ENCODE data around the gene AHCTF1.
"Not testable (repeated sequence)": the region's sequence is repeated elsewhere in the genome, so short reads cannot be mapped to it uniquely, and the experiment has no call there.

AHCTF1 gene

GRCh38 chr1:246891105-246891504 lies 40.6 kb downstream of the AHCTF1 start:
- Histone ChIP-seq H3K36me3 (ENCODE audit: insufficient read depth, low read length) (peaks cover 12% of the 10 kb centered on the region), H3K9me3 (ENCODE audit: control insufficient read depth, insufficient read depth, low read length) (no peaks in the 10 kb centered on the region), H3K9ac (ENCODE audit: low read depth, low read length) (no peak overlapping the region), H3K4me1 (ENCODE audit: insufficient read depth, low read length) (no peaks in the 10 kb centered on the region)

GRCh38 chr1:246888522-246888921 lies 43.2 kb downstream of the AHCTF1 start:
- no peaks in the 10 kb centered on the region for H3K4me1 ChIP-seq (ENCODE audit: insufficient read depth, low read length)
- no peaks in the 10 kb centered on the region for H3K9me3 ChIP-seq (ENCODE audit: control insufficient read depth, insufficient read depth, low read length)
- H3K36me3 ChIP-seq (ENCODE audit: insufficient read depth, low read length) = no peaks in the 10 kb centered on the region
- no peak overlapping the region for H3K9ac ChIP-seq (ENCODE audit: low read depth, low read length)

DNA sequence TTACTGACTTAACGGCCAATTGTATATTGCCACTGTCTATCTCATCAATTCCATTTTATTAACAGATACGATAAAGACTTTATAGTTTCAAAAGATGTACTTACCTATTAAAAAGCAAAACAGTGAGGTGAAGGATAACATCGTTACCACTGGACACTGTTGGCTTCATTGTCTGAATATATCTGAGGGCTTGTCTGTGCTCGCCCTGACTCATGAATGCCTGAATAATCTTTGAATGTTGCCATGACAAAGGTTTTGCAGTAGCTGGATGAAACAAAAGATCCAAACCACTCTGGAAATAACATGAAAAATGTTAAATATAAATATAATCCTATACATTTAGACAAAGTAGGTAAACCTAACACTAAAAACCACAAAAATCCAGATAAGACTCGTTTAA lies 46.4 kb downstream of the AHCTF1 start:
- H3K9ac ChIP-seq (ENCODE audit: low read depth, low read length); H3K36me3 ChIP-seq (ENCODE audit: insufficient read depth, low read length); H3K4me1 ChIP-seq (ENCODE audit: insufficient read depth, low read length); H3K9me3 ChIP-seq (ENCODE audit: control insufficient read depth, insufficient read depth, low read length): not testable (repeated sequence)

DNA sequence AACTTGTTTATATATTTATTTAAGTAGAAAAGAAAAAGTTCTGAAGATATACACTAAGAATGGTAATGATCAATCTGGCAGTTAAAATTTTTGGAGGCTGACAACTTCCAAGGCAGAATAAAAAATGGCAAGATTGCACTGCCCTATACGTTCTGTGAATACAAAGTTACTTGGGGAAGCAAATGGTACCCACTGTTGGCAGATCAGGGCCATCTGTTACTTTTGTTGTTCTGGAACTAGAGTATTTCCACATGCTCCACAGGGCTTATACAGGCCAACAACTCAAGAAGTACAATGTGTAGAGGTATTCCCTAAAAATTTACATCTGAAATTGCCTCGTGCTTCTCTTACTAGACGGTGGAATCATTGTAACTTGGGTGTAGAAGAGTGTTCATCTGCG lies 53.2 kb downstream of the AHCTF1 start:
- no peaks in the 10 kb centered on the region for H3K9me3 ChIP-seq (ENCODE audit: control insufficient read depth, insufficient read depth, low read length)
- peaks cover 15% of the 10 kb centered on the region for H3K36me3 ChIP-seq (ENCODE audit: insufficient read depth, low read length)
- no peak overlapping the region for H3K9ac ChIP-seq (ENCODE audit: low read depth, low read length)
- no peaks in the 10 kb centered on the region for H3K4me1 ChIP-seq (ENCODE audit: insufficient read depth, low read length)

- Histone ChIP-seq H3K36me3 (ENCODE audit: insufficient read depth, low read length) (peaks cover 20% of the 10 kb centered on the region), H3K9ac (ENCODE audit: low read depth, low read length) (no peak overlapping the region), H3K9me3 (ENCODE audit: control insufficient read depth, insufficient read depth, low read length) (no peaks in the 10 kb centered on the region), H3K4me1 (ENCODE audit: insufficient read depth, low read length) (no peaks in the 10 kb centered on the region)
Measured at GRCh38 chr1:246876431-246876830, 55.3 kb downstream of the AHCTF1 start.

- Histone ChIP-seq H3K36me3 (ENCODE audit: insufficient read depth, low read length) (peaks cover 20% of the 10 kb centered on the region), H3K4me1 (ENCODE audit: insufficient read depth, low read length) (no peaks in the 10 kb centered on the region), H3K9me3 (ENCODE audit: control insufficient read depth, insufficient read depth, low read length) (no peaks in the 10 kb centered on the region), H3K9ac (ENCODE audit: low read depth, low read length) (no peak overlapping the region)
Measured at GRCh38 chr1:246875041-246876026, 56.4 kb downstream of the AHCTF1 start.

GRCh38 chr1:246865921-246866320 lies 65.8 kb downstream of the AHCTF1 start:
- Histone ChIP-seq H3K9ac (ENCODE audit: low read depth, low read length) (no peak overlapping the region), H3K4me1 (ENCODE audit: insufficient read depth, low read length) (no peaks in the 10 kb centered on the region), H3K36me3 (ENCODE audit: insufficient read depth, low read length) (peaks cover 12% of the 10 kb centered on the region), H3K9me3 (ENCODE audit: control insufficient read depth, insufficient read depth, low read length) (no peaks in the 10 kb centered on the region)

DNA sequence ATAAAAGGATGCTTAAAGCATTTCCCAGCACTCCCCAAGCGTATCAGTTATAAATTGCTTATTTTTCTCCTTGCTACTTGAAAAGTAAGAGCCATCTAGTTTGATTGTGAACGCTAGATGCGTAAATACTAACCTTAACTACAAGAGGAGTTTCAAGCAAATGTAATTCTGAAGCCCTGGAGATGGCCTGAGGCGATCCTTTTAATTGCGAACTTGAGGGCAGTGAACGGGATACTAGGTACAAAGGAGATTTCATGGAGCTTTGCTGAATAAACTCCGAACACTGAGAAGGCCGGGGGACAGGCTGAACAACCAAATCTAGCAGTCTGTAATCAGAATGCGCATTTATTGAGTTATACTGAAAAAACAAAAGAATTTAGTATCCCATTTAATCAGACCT lies 68.0 kb downstream of the AHCTF1 start:
- not testable (repeated sequence) for H3K9ac ChIP-seq (ENCODE audit: low read depth, low read length); H3K4me1 ChIP-seq (ENCODE audit: insufficient read depth, low read length); H3K9me3 ChIP-seq (ENCODE audit: control insufficient read depth, insufficient read depth, low read length)
- peaks cover 17% of the 10 kb centered on the region for H3K36me3 ChIP-seq (ENCODE audit: insufficient read depth, low read length)

DNA sequence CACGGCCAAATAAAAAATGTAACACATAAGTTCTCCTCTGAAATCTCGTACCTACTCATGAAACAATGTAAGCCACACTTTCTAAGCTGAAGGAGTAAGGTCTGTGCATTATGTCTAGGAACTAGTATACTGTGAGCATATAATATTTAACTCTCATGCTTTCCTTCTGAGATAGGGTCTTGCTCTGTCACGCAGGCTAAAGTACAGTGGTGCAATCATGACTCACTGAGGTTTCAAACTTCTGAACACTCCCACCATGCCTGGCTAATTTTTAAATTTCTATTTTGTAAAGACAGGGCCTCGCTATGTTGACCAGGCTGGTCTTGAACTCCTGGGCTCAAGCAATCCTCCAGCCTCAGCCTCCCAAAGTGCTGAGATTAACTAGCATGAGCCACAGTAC lies 71.3 kb downstream of the AHCTF1 start:
- no peak overlapping the region for H3K9ac ChIP-seq (ENCODE audit: low read depth, low read length)
- H3K9me3 ChIP-seq (ENCODE audit: control insufficient read depth, insufficient read depth, low read length) = no peaks in the 10 kb centered on the region
- no peaks in the 10 kb centered on the region for H3K4me1 ChIP-seq (ENCODE audit: insufficient read depth, low read length)
- H3K36me3 ChIP-seq (ENCODE audit: insufficient read depth, low read length) = peaks cover 23% of the 10 kb centered on the region

- H3K4me1 ChIP-seq (ENCODE audit: insufficient read depth, low read length) = no peaks in the 10 kb centered on the region
- peaks cover 18% of the 10 kb centered on the region for H3K36me3 ChIP-seq (ENCODE audit: insufficient read depth, low read length)
- H3K9ac ChIP-seq (ENCODE audit: low read depth, low read length) = no peak overlapping the region
- H3K9me3 ChIP-seq (ENCODE audit: control insufficient read depth, insufficient read depth, low read length) = no peaks in the 10 kb centered on the region
Measured at GRCh38 chr1:246856371-246856770, 75.4 kb downstream of the AHCTF1 start.

DNA sequence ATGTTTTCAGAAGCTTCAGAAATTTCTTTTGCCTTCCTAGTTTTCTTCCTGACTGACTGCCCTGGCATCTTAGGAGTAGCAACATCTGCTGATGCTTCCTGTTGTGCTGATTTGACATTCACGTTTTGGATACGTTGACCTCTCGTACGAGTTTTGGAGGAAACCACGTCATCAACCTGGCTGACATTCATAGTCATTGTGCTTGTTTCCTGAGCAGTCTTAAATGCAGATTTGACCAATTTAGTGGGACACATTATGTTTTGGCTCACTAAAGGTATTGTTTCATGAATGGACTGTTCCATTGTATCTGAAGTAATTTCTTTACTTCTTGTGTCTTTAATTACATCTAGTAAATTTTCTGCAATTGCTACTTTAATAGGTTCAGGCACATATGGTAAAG lies 81.1 kb downstream of the AHCTF1 start:
- H3K4me1 ChIP-seq (ENCODE audit: insufficient read depth, low read length); H3K9me3 ChIP-seq (ENCODE audit: control insufficient read depth, insufficient read depth, low read length); H3K9ac ChIP-seq (ENCODE audit: low read depth, low read length): not testable (repeated sequence)
- peaks cover 14% of the 10 kb centered on the region for H3K36me3 ChIP-seq (ENCODE audit: insufficient read depth, low read length)

DNA sequence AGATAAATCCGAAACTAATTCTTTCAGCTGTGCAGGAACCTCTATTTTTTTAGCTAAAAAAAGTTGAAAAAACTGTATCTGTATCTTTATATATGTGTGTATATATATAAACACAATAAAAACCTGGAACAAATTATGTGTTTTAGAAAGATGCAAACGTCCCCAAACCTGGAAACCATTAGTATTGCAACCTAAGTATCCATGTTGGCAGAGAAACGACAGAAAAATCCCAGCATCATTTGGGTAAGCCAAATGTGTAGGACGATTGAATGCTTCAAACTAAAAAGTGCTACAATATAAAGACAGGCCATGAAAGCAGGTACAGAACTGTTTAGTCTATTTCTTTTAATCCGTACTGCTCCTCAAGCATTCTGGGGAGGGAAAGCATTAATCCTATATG lies 87.9 kb downstream of the AHCTF1 start:
- Histone ChIP-seq H3K9me3 (ENCODE audit: control insufficient read depth, insufficient read depth, low read length) (no peaks in the 10 kb centered on the region), H3K4me1 (ENCODE audit: insufficient read depth, low read length) (no peaks in the 10 kb centered on the region), H3K36me3 (ENCODE audit: insufficient read depth, low read length) (peaks cover 18% of the 10 kb centered on the region), H3K9ac (ENCODE audit: low read depth, low read length) (no peak overlapping the region)

- H3K4me1 ChIP-seq (ENCODE audit: insufficient read depth, low read length); H3K9me3 ChIP-seq (ENCODE audit: control insufficient read depth, insufficient read depth, low read length); H3K9ac ChIP-seq (ENCODE audit: low read depth, low read length): not testable (repeated sequence)
- H3K36me3 ChIP-seq (ENCODE audit: insufficient read depth, low read length) = peaks cover 14% of the 10 kb centered on the region
Measured at GRCh38 chr1:246840761-246841160, 91.0 kb downstream of the AHCTF1 start.

DNA sequence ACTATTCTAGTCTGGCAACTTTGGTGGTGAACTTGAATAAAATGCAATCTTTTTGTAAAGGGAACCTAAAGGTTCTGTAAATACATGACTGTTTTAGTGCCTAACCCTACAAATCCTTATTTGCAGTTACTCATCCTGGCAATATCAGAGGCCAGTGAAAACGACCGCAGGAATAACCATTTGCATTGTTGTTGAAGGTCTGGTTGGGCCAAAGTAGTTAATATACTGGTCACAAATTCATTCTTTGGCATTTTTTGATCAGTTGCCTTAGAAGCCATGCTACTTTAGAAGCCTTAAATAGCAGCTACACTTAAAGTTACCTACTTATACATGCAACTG lies 93.7 kb downstream of the AHCTF1 start:
- no peak overlapping the region for H3K9ac ChIP-seq (ENCODE audit: low read depth, low read length)
- H3K4me1 ChIP-seq (ENCODE audit: insufficient read depth, low read length) = no peaks in the 10 kb centered on the region
- H3K9me3 ChIP-seq (ENCODE audit: control insufficient read depth, insufficient read depth, low read length) = no peaks in the 10 kb centered on the region
- H3K36me3 ChIP-seq (ENCODE audit: insufficient read depth, low read length) = peaks cover 13% of the 10 kb centered on the region

GRCh38 chr1:246837418-246838117 lies 94.2 kb downstream of the AHCTF1 start:
- peaks cover 8% of the 10 kb centered on the region; the same call in 1 of the 2 replicates for H3K36me3 ChIP-seq (ENCODE audit: insufficient read depth, low read length)
- no peaks in the 10 kb centered on the region for H3K9me3 ChIP-seq (ENCODE audit: control insufficient read depth, insufficient read depth, low read length)
- no peaks in the 10 kb centered on the region for H3K4me1 ChIP-seq (ENCODE audit: insufficient read depth, low read length)
- no peak overlapping the region for H3K9ac ChIP-seq (ENCODE audit: low read depth, low read length)

Measured in ES-I3 (cell line).